Brain microvascular endothelial cell (primary cell): ENCODE results near the gene GLG1.
"Not testable (repeated sequence)": the region's sequence is repeated elsewhere in the genome, so short reads cannot be mapped to it uniquely, and the experiment has no call there.

ENCODE experiments used
- DNase-seq: peaks from one replicate; pipeline ENCODE4 v3.0.0-alpha.2; 2020
- H3K27ac ChIP-seq: fragments of 250-450 bp; sonication (Bioruptor Pico); 2 replicates; pipeline ENCODE4 v1.5.1; 2020; ENCODE audit warnings: mild to moderate bottlenecking, moderate library complexity
- H3K27me3 ChIP-seq: fragments of 250-450 bp; sonication (Bioruptor Pico); replicated peaks from 2 replicates; pipeline ENCODE4 v1.5.1; 2020; ENCODE audit warnings: mild to moderate bottlenecking
- H3K36me3 ChIP-seq: fragments of 250-450 bp; sonication (Bioruptor Pico); replicated peaks from 2 replicates; pipeline ENCODE4 v1.5.1; 2020; ENCODE audit warnings: mild to moderate bottlenecking
- H3K4me3 ChIP-seq: 2 replicates; pipeline ENCODE4 v1.5.1; 2011; ENCODE audit warnings: low read depth, mild to moderate bottlenecking, control low read depth, low read length, moderate library complexity
- CTCF ChIP-seq: IDR thresholded peaks from 2 replicates; pipeline ENCODE4 v1.5.1; 2011; ENCODE audit warnings: low read depth, mild to moderate bottlenecking, moderate library complexity, low read length, control low read depth, inconsistent platforms; ENCODE audit errors: missing control alignments
- in situ Hi-C: cut with HindIII; loops from 2 replicates; pipeline ENCODE4 v1.10.0; 2017; ENCODE audit warnings: low sequenced_read_pairs, low pct_ligation_motif_present

Gene GLG1

GRCh38 chr16:74606521-74607309 lies at the start of gene GLG1:
GLG1 (minus strand) TSS chr16:74607114; CDS start chr16:74607094, 20 bp downstream.
- H3K36me3 ChIP-seq, result no peaks in the 10 kb centered on the region
- peak within 1 kb of the TSS; percentile 97 for H3K4me3 ChIP-seq
- in situ Hi-C loops, result no loop called here
- peak; percentile 83 for DNase-seq
- no peaks in the 10 kb centered on the region for H3K27me3 ChIP-seq
- no peak for TF ChIP-seq CTCF
- H3K27ac ChIP-seq, result peak within 1 kb of the TSS; percentile 93

- no peak for DNase-seq
- Histone ChIP-seq H3K27ac (no peak overlapping the region), H3K36me3 (peaks cover 9% of the 10 kb centered on the region), H3K27me3 (no peaks in the 10 kb centered on the region), H3K4me3 (no peak overlapping the region)
- no peak for TF ChIP-seq CTCF
- in situ Hi-C loops, result no loop called here
Observed at GRCh38 chr16:74654536-74655050, 47.7 kb upstream of the GLG1 start.

GRCh38 chr16:74652883-74653282 lies 46.0 kb upstream of the GLG1 start:
- H3K4me3 ChIP-seq, H3K27ac ChIP-seq, in situ Hi-C loops, DNase-seq, H3K27me3 ChIP-seq: not testable (repeated sequence)
- H3K36me3 ChIP-seq, result peaks cover 13% of the 10 kb centered on the region

GRCh38 chr16:74652249-74652648 lies 45.3 kb upstream of the GLG1 start:
- H3K36me3 ChIP-seq, result peaks cover 13% of the 10 kb centered on the region
- no peak overlapping the region for H3K27ac ChIP-seq
- in situ Hi-C loops, result no loop called here

GRCh38 chr16:74651841-74652240 lies 44.9 kb upstream of the GLG1 start:
- DNase-seq, result no peak
- in situ Hi-C loops, result no loop called here
- no peak overlapping the region for H3K27ac ChIP-seq
- no peak for TF ChIP-seq CTCF
- no peaks in the 10 kb centered on the region for H3K27me3 ChIP-seq
- no peak overlapping the region for H3K4me3 ChIP-seq
- H3K36me3 ChIP-seq, result peaks cover 13% of the 10 kb centered on the region

More at GRCh38 chr16:74652249-74652648, 45.3 kb upstream of the GLG1 start:
- no peak for DNase-seq
- H3K4me3 ChIP-seq, result no peak overlapping the region
- no peaks in the 10 kb centered on the region for H3K27me3 ChIP-seq
- no peak for TF ChIP-seq CTCF

- H3K27me3 ChIP-seq, result no peaks in the 10 kb centered on the region
- DNase-seq, result no peak
- TF ChIP-seq CTCF, result peak; percentile 51
- no peak overlapping the region for H3K4me3 ChIP-seq
- in situ Hi-C loops, result no loop called here
- H3K36me3 ChIP-seq, result peaks cover 13% of the 10 kb centered on the region
- no peak overlapping the region for H3K27ac ChIP-seq
Observed at GRCh38 chr16:74650966-74651567, 44.2 kb upstream of the GLG1 start.
